Fibroblast of lung (primary cell): ENCODE measurements around the gene GNAL.

Experiments used
- EZH2 ChIP-seq: IDR thresholded peaks from 2 replicates; pipeline ENCODE4 v1.5.1; 2012; ENCODE audit warnings: low read length, control low read depth, mild to moderate bottlenecking; ENCODE audit errors: missing control alignments
- TF ChIP-seq, protein P1 (sequence below), 2 donors: IDR thresholded peaks in 1 of 2; conservative IDR thresholded peaks in 1 of 2; 1 replicate in 1 of 2; 2 replicates in 1 of 2; pipeline ENCODE4 v1.5.1; 2011 to 2012; ENCODE audit warnings: low read length in 2 of 2, control low read depth in 1 of 2, inconsistent platforms in 1 of 2, low read depth in 1 of 2, mild to moderate bottlenecking in 1 of 2

DNA sequence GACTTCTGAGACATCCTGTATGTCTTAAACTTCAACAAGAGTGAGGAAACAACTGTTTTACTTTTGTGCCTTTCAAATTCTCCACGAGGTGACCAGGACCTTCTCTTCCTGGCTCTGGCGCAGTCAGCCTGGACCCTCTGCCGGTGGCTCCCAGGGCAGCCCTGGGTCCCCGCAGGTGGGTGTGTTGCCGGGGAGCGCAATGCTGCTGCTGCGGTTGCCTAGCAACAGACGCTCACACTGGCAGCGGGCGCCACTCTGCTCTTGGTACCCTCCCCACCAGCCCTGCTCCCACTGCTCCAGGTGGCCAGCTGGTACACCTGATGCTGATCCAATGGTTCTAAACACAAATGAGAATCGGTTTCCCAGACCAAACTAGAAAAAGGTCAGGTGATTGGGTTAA is 58.7 kb downstream of the GNAL start:
- TF ChIP-seq, protein P1, sequence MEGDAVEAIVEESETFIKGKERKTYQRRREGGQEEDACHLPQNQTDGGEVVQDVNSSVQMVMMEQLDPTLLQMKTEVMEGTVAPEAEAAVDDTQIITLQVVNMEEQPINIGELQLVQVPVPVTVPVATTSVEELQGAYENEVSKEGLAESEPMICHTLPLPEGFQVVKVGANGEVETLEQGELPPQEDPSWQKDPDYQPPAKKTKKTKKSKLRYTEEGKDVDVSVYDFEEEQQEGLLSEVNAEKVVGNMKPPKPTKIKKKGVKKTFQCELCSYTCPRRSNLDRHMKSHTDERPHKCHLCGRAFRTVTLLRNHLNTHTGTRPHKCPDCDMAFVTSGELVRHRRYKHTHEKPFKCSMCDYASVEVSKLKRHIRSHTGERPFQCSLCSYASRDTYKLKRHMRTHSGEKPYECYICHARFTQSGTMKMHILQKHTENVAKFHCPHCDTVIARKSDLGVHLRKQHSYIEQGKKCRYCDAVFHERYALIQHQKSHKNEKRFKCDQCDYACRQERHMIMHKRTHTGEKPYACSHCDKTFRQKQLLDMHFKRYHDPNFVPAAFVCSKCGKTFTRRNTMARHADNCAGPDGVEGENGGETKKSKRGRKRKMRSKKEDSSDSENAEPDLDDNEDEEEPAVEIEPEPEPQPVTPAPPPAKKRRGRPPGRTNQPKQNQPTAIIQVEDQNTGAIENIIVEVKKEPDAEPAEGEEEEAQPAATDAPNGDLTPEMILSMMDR (conservative IDR thresholded peaks at IDR 0.05 in 1 of 2, IDR thresholded peaks at IDR 0.05 in 1 of 2; ENCODE audit: low read depth in 1 of 2, low read length in 2 of 2) = no peak
- no peak for TF ChIP-seq EZH2
